ENCODE results near the gene RNF8. TPM values are rescaled to one million over a fixed set of nuclear protein-coding genes. Genes with fewer than 3 reads are reported as not detected.

RNF8 gene
- total RNA-seq, 1 donor from 2014 or later = 33.3 TPM

GRCh38 chr6:37313723-37314486 is 39.9 kb upstream of the RNF8 start:
- no peaks in the 10 kb centered on the region for H3K9me3 Mint-ChIP-seq
- no peaks in the 10 kb centered on the region for H3K27me3 Mint-ChIP-seq (ENCODE audit: low read depth)
- no peak for TF ChIP-seq CTCF (conservative IDR thresholded peaks at IDR 0.05)
- no peak for DNase-seq (ENCODE audit: low read depth, low spot score)
- H3K4me1 Mint-ChIP-seq = peaks cover 26% of the 10 kb centered on the region
- peaks cover 15% of the 10 kb centered on the region for H3K36me3 Mint-ChIP-seq (ENCODE audit: low read depth)
- H3K27ac Mint-ChIP-seq (ENCODE audit: unreplicated experiment) = peak overlapping the region; percentile 23
- no peak overlapping the region for H3K4me3 Mint-ChIP-seq

- Mint-ChIP-seq H3K27ac (ENCODE audit: unreplicated experiment) (no peak overlapping the region), H3K9me3 (no peaks in the 10 kb centered on the region)
- DNase-seq (ENCODE audit: low read depth, low spot score) = peak; percentile 20
Measured at GRCh38 chr6:37314487-37315156, 39.2 kb upstream of the RNF8 start.

GRCh38 chr6:37315157-37315515 is 38.6 kb upstream of the RNF8 start:
- Mint-ChIP-seq H3K27ac (ENCODE audit: unreplicated experiment) (no peak overlapping the region), H3K9me3 (no peaks in the 10 kb centered on the region), H3K36me3 (ENCODE audit: low read depth) (peaks cover 15% of the 10 kb centered on the region), H3K4me3 (no peak overlapping the region), H3K4me1 (peaks cover 18% of the 10 kb centered on the region), H3K27me3 (ENCODE audit: low read depth) (no peaks in the 10 kb centered on the region)
- no peak for DNase-seq (ENCODE audit: low read depth, low spot score)
- no peak for TF ChIP-seq CTCF (conservative IDR thresholded peaks at IDR 0.05)

More at GRCh38 chr6:37314487-37315156, 39.2 kb upstream of the RNF8 start:
- Mint-ChIP-seq H3K4me1 (peaks cover 19% of the 10 kb centered on the region), H3K4me3 (no peak overlapping the region), H3K27me3 (ENCODE audit: low read depth) (no peaks in the 10 kb centered on the region), H3K36me3 (ENCODE audit: low read depth) (peaks cover 15% of the 10 kb centered on the region)
- peak; percentile 62 for TF ChIP-seq CTCF (conservative IDR thresholded peaks at IDR 0.05)

GRCh38 chr6:37316071-37316470 is 37.7 kb upstream of the RNF8 start:
- TF ChIP-seq CTCF (conservative IDR thresholded peaks at IDR 0.05) = no peak
- no peaks in the 10 kb centered on the region for H3K27me3 Mint-ChIP-seq (ENCODE audit: low read depth)
- peaks cover 15% of the 10 kb centered on the region for H3K36me3 Mint-ChIP-seq (ENCODE audit: low read depth)
- H3K4me1 Mint-ChIP-seq = peaks cover 15% of the 10 kb centered on the region
- H3K4me3 Mint-ChIP-seq = no peak overlapping the region
- DNase-seq (ENCODE audit: low read depth, low spot score) = no peak
- no peaks in the 10 kb centered on the region for H3K9me3 Mint-ChIP-seq
- no peak overlapping the region for H3K27ac Mint-ChIP-seq (ENCODE audit: unreplicated experiment)

GRCh38 chr6:37317312-37318038 is 36.3 kb upstream of the RNF8 start:
- peaks cover 18% of the 10 kb centered on the region for H3K36me3 Mint-ChIP-seq (ENCODE audit: low read depth)
- H3K4me1 Mint-ChIP-seq = peaks cover under 1% of the 10 kb centered on the region
- no peak overlapping the region for H3K4me3 Mint-ChIP-seq
- no peak overlapping the region for H3K27ac Mint-ChIP-seq (ENCODE audit: unreplicated experiment)
- H3K27me3 Mint-ChIP-seq (ENCODE audit: low read depth) = no peaks in the 10 kb centered on the region
- no peak for TF ChIP-seq CTCF (conservative IDR thresholded peaks at IDR 0.05)
- DNase-seq (ENCODE audit: low read depth, low spot score) = no peak
- H3K9me3 Mint-ChIP-seq = no peaks in the 10 kb centered on the region

Data from neural crest cell (in vitro differentiated cells).